SK-N-SH (cell line): ENCODE data around the gene E4F1. TPM values are rescaled to one million over a fixed set of nuclear protein-coding genes. Genes with fewer than 3 reads are reported as not detected.

Experiments
- CTCF ChIA-PET: fragments of 300-600, 350-600 bp; formaldehyde crosslinking; extraction: SDS; loops from one replicate; lab custom pipeline; 2021; lab: Yijun Ruan, JAX
- POLR2A ChIA-PET: fragments of 350-600 bp; sonication (Branson Sonifier 250); formaldehyde crosslinking; extraction: SDS; loops from one replicate; lab custom pipeline; 2020; ENCODE audit warnings: antibody characterized with exemption, inconsistent platforms; lab: Yijun Ruan, JAX
- DNase-seq: peaks from one replicate; pipeline ENCODE4 v3.0.0; 2012
- H2AFZ ChIP-seq: fragments of 200-600 bp; sonication (generic); 2 replicates; pipeline ENCODE4 v1.8.1; 2016; ENCODE audit warnings: antibody characterized with exemption, mild to moderate bottlenecking, low read depth
- H3F3A ChIP-seq: fragments of 200-600 bp; sonication (generic); replicated peaks from 2 replicates; pipeline ENCODE3; 2016; ENCODE audit warnings: antibody characterized with exemption, mild to moderate bottlenecking; ENCODE audit not compliant: insufficient read depth
- H3K27ac ChIP-seq, 2 experiments: fragments of 200-500 bp in 1 of 2; fragments of 200-600 bp in 1 of 2; sonication (Bioruptor generic) in 1 of 2; sonication (generic), shearing (Covaris generic) in 1 of 2; 2 replicates each; pipeline versions ENCODE4 v1.5.1 to v1.6.1; 2014 to 2016; ENCODE audit warnings: low read depth in 2 of 2, inconsistent platforms in 1 of 2, low read length in 1 of 2, mild to moderate bottlenecking in 1 of 2, mixed read lengths in 1 of 2
- H3K27me3 ChIP-seq: fragments of 200-600 bp; sonication (generic), shearing (Covaris generic); 2 replicates; pipeline ENCODE4 v1.6.1; 2016; ENCODE audit warnings: mixed run types; ENCODE audit not compliant: insufficient read depth
- H3K36me3 ChIP-seq, 2 experiments: fragments of 200-500 bp in 1 of 2; fragments of 200-600 bp in 1 of 2; sonication (Bioruptor generic) in 1 of 2; sonication (generic) in 1 of 2; replicated peaks in 1 of 2; 2 replicates each; pipeline versions ENCODE3 to v1.5.1; 2014 to 2016; ENCODE audit warnings: low read length in 1 of 2, mild to moderate bottlenecking in 1 of 2; ENCODE audit not compliant: insufficient read depth in 2 of 2, control insufficient read depth in 1 of 2
- H3K4me1 ChIP-seq, 2 experiments: fragments of 200-500 bp in 1 of 2; fragments of 200-600 bp in 1 of 2; sonication (Bioruptor generic) in 1 of 2; sonication (generic), shearing (Covaris generic) in 1 of 2; 2 replicates each; pipeline versions ENCODE4 v1.5.1 to v1.6.1; 2014 to 2016; ENCODE audit warnings: low read depth in 1 of 2, low read length in 1 of 2, mixed run types in 1 of 2; ENCODE audit not compliant: insufficient read depth in 2 of 2, control insufficient read depth in 1 of 2
- H3K4me2 ChIP-seq: fragments of 200-600 bp; sonication (generic), shearing (Covaris generic); 2 replicates; pipeline ENCODE4 v1.6.1; 2017; ENCODE audit warnings: mixed run types
- H3K4me3 ChIP-seq, 2 experiments: fragments of 200-500 bp in 1 of 2; fragments of 200-600 bp in 1 of 2; sonication (Bioruptor generic) in 1 of 2; sonication (generic), shearing (Covaris generic) in 1 of 2; 2 replicates each; pipeline versions ENCODE4 v1.5.1 to v1.8.1; 2014 to 2016; ENCODE audit warnings: low read depth in 2 of 2, inconsistent platforms in 1 of 2, low read length in 1 of 2, mild to moderate bottlenecking in 1 of 2, mixed read lengths in 1 of 2, moderate library complexity in 1 of 2
- H3K79me2 ChIP-seq: fragments of 200-600 bp; sonication (generic); 2 replicates; pipeline ENCODE4 v1.8.1; 2017; ENCODE audit warnings: mild to moderate bottlenecking; ENCODE audit not compliant: insufficient read depth
- H3K9ac ChIP-seq: fragments of 200-600 bp; sonication (generic); 2 replicates; pipeline ENCODE4 v1.6.1; 2017; ENCODE audit warnings: mixed run types
- H3K9me2 ChIP-seq: fragments of 200-600 bp; sonication (generic); 2 replicates; pipeline ENCODE4 v1.6.1; 2017; ENCODE audit warnings: mixed run types
- H3K9me3 ChIP-seq: fragments of 200-600 bp; sonication (generic); 2 replicates; pipeline ENCODE4 v1.6.1; 2017; ENCODE audit warnings: mixed run types, mild to moderate bottlenecking, moderate library complexity
- H4K20me1 ChIP-seq: fragments of 200-600 bp; sonication (generic); 2 replicates; pipeline ENCODE4 v1.6.1; 2017; ENCODE audit warnings: mild to moderate bottlenecking, mixed run types; ENCODE audit not compliant: insufficient read depth
- MEF2A ChIP-seq: IDR thresholded peaks from 2 replicates; pipeline ENCODE4 v1.4.0; 2012; ENCODE audit warnings: low read depth, borderline replicate concordance
- NRF1 ChIP-seq: IDR thresholded peaks from 2 replicates; pipeline ENCODE4 v1.6.1; 2012; ENCODE audit warnings: low read depth, mild to moderate bottlenecking, low read length
- RCOR1 ChIP-seq: fragments of 150-350 bp; IDR thresholded peaks from 2 replicates; pipeline ENCODE4 v1.6.1; 2017; ENCODE audit warnings: antibody characterized with exemption, low read length
- RXRA ChIP-seq: IDR thresholded peaks from 2 replicates; pipeline ENCODE4 v1.4.0; 2012; ENCODE audit warnings: low read depth, mild to moderate bottlenecking, borderline replicate concordance
- SMC3 ChIP-seq: IDR thresholded peaks from 2 replicates; pipeline ENCODE4 v1.6.1; 2012; ENCODE audit warnings: low read depth, low read length, improper control_type of control experiment
- TCF12 ChIP-seq: IDR thresholded peaks from 2 replicates; pipeline ENCODE4 v1.4.0; 2012
- TEAD4 ChIP-seq: IDR thresholded peaks from 2 replicates; pipeline ENCODE4 v1.4.0; 2012; ENCODE audit warnings: mild to moderate bottlenecking, borderline replicate concordance; ENCODE audit not compliant: insufficient read depth
- YY1 ChIP-seq: IDR thresholded peaks from 2 replicates; pipeline ENCODE4 v1.4.0; 2012; ENCODE audit warnings: low read depth, mild to moderate bottlenecking
- WGBS: methylation state at CpG from one replicate; pipeline ENCODE4 v1.1.6; 2017; ENCODE audit warnings: low lambda C conversion rate; 5-methylcytosine and 5-hydroxymethylcytosine counted together
- polyA plus RNA-seq, 3 experiments: library from polyadenylated mRNA; depleted of rRNA; stranded (reverse); fragments of >200 nt; gene quantifications; 2 replicates each; pipeline ENCODE4 v1.2.3, GENCODE V29; 2012
- TF ChIP-seq, protein P1 (sequence below): fragments of 150-350 bp; IDR thresholded peaks from 2 replicates; pipeline ENCODE4 v1.6.1; 2016; ENCODE audit warnings: mild to moderate bottlenecking, low read depth, low read length
- TF ChIP-seq, protein P2 (sequence below): IDR thresholded peaks from 2 replicates; pipeline ENCODE4 v1.4.0; 2012; ENCODE audit warnings: low read depth, borderline replicate concordance

The E4F1 gene
- polyA plus RNA-seq, 1 of the 3 experiments (the other 2 are of a cell fraction), result 33.0 TPM

DNA sequence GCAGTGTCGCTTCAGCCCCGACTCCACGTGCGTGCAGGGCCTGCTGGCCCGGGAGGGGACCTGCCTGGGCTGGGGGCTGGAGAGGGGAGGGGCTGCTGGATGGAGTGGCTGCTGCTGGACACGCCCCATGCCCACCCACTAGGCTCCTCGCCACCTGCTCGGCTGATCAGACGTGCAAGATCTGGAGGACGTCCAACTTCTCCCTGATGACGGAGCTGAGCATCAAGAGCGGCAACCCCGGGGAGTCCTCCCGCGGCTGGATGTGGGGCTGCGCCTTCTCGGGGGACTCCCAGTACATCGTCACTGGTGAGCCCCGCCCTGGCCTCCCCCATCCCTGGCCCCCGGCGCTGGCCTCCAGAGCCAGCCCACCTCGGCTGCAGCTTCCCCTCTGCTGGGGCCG is 15.1 kb upstream of the E4F1 start:
- no peak overlapping the region for H3K27ac ChIP-seq
- no peaks in the 10 kb centered on the region for H3K9me3 ChIP-seq
- H3K27me3 ChIP-seq, result no peaks in the 10 kb centered on the region
- H3K79me2 ChIP-seq, result peaks cover 29% of the 10 kb centered on the region
- H3K4me1 ChIP-seq, result peaks cover 11 to 36% of the 10 kb centered on the region in 2 experiments; a peak in 3 of 4 replicates
- H3K36me3 ChIP-seq, result peaks cover 0 to 36% of the 10 kb centered on the region in 2 experiments
- peaks cover 9% of the 10 kb centered on the region; the same call in 1 of the 2 replicates for H4K20me1 ChIP-seq
- ChIA-PET CTCF (interaction anchor here (1.1 kb wide), 1 partner anchor 186 kb away, joined by 3 read pairs; no protein-coding TSS in a partner anchor), POLR2A (no interaction called here)
- no peak overlapping the region for H2AFZ ChIP-seq
- peaks cover 11% of the 10 kb centered on the region for H3F3A ChIP-seq
- H3K9ac ChIP-seq, result no peak overlapping the region
- H3K9me2 ChIP-seq, result no peaks in the 10 kb centered on the region
- H3K4me3 ChIP-seq, result no peak overlapping the region
- no peak overlapping the region for H3K4me2 ChIP-seq
- no peak for DNase-seq
- 100% methylated on average over 2 of the region's 23 CpGs for WGBS
- no peak for TF ChIP-seq NRF1
- no peak for TF ChIP-seq SMC3
- TF ChIP-seq, protein P1, sequence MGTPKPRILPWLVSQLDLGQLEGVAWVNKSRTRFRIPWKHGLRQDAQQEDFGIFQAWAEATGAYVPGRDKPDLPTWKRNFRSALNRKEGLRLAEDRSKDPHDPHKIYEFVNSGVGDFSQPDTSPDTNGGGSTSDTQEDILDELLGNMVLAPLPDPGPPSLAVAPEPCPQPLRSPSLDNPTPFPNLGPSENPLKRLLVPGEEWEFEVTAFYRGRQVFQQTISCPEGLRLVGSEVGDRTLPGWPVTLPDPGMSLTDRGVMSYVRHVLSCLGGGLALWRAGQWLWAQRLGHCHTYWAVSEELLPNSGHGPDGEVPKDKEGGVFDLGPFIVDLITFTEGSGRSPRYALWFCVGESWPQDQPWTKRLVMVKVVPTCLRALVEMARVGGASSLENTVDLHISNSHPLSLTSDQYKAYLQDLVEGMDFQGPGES, result no peak
- no peak for TF ChIP-seq RXRA
- no peak for TF ChIP-seq YY1
- no peak for TF ChIP-seq TEAD4
- TF ChIP-seq, protein P2, sequence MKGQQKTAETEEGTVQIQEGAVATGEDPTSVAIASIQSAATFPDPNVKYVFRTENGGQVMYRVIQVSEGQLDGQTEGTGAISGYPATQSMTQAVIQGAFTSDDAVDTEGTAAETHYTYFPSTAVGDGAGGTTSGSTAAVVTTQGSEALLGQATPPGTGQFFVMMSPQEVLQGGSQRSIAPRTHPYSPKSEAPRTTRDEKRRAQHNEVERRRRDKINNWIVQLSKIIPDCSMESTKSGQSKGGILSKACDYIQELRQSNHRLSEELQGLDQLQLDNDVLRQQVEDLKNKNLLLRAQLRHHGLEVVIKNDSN, result no peak
- no peak for TF ChIP-seq MEF2A
- no peak for TF ChIP-seq RCOR1

DNA sequence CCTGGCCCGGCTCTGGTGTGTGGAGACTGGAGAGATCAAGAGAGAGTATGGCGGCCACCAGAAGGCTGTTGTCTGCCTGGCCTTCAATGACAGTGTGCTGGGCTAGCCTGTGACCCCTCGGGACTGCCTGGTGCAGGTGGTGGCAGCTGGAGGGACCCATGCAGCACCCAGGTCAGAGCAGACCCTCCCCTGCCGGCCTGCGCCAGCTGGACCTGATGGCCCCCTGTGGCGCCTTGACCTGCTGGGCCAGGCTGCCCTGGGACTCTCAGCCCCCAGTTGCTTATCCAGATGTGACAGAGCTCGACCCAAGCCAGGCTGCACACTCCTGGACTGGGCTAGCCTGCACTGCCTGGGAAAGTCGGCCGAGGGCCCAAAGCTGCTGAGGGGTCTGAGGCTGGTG is 14.6 kb upstream of the E4F1 start:
- H4K20me1 ChIP-seq, result peaks cover 11% of the 10 kb centered on the region; the same call in 1 of the 2 replicates
- H3K4me3 ChIP-seq, result no peak overlapping the region
- POLR2A ChIA-PET, result no interaction called here
- no peaks in the 10 kb centered on the region for H3K27me3 ChIP-seq
- no peaks in the 10 kb centered on the region for H3K9me3 ChIP-seq
- H3K79me2 ChIP-seq, result peaks cover 34% of the 10 kb centered on the region
- H3K4me2 ChIP-seq, result no peak overlapping the region
- no peak for TF ChIP-seq TCF12
- no peak overlapping the region for H2AFZ ChIP-seq
- H3K36me3 ChIP-seq, result peaks cover 0 to 36% of the 10 kb centered on the region in 2 experiments
- no peak overlapping the region; a peak in 1 of 4 replicates for H3K27ac ChIP-seq
- no peaks in the 10 kb centered on the region for H3K9me2 ChIP-seq
- CTCF ChIA-PET, result interaction anchor here (1.1 kb wide), 1 partner anchor 186 kb away, joined by 3 read pairs; no protein-coding TSS in a partner anchor
- DNase-seq, result no peak
- peaks cover 11% of the 10 kb centered on the region for H3F3A ChIP-seq
- H3K4me1 ChIP-seq, result peaks cover 11 to 40% of the 10 kb centered on the region in 2 experiments; a peak in 3 of 4 replicates
- WGBS, result 100% methylated on average over 3 of the region's 9 CpGs
- no peak overlapping the region for H3K9ac ChIP-seq
